ENCODE data around the gene CAVIN2.

Gene CAVIN2

GRCh38 chr2:191804766-191805165 is 42.1 kb downstream of the CAVIN2 start:
- DNase-seq (ENCODE audit: extremely low read depth, insufficient read length) = no peak

DNA sequence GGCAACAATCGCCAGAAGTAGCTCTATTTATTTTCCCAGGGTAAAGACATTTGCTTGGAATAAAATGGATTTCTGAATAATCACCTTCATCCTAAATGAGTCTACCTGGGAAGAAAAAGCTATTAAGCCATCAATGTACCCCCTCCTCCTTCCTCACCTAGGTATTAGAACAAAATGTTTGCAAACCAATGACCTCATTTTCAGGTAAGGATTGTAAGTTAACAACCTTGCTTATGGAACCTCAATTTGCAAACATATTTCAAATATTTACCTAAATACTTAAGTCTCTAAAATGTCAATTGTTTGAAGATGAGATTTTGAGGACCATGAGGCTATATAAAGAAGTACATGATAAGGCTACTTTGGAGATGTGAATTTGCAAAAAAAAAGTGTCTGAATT is 43.9 kb downstream of the CAVIN2 start:
- no peak for TF ChIP-seq CTCF (IDR thresholded peaks at IDR 0.05; ENCODE audit: insufficient read depth, low read length, poor library complexity, severe bottlenecking)
- no peak for DNase-seq (ENCODE audit: extremely low read depth, insufficient read length)
- H3K36me3 ChIP-seq (ENCODE audit: control insufficient read depth, insufficient read depth, low read length) = no peaks in the 10 kb centered on the region
- no peaks in the 10 kb centered on the region for H3K27me3 ChIP-seq (replicated peaks; ENCODE audit: control insufficient read depth, insufficient read depth, low read length)
- H3K4me3 ChIP-seq (replicated peaks; ENCODE audit: low read depth, low read length) = no peak overlapping the region

More at GRCh38 chr2:191804766-191805165, 42.1 kb downstream of the CAVIN2 start:
- H3K4me3 ChIP-seq (replicated peaks; ENCODE audit: low read depth, low read length) = no peak overlapping the region
- TF ChIP-seq CTCF (IDR thresholded peaks at IDR 0.05; ENCODE audit: insufficient read depth, low read length, poor library complexity, severe bottlenecking) = no peak
- H3K27me3 ChIP-seq (replicated peaks; ENCODE audit: control insufficient read depth, insufficient read depth, low read length) = no peaks in the 10 kb centered on the region
- no peaks in the 10 kb centered on the region for H3K36me3 ChIP-seq (ENCODE audit: control insufficient read depth, insufficient read depth, low read length)

GRCh38 chr2:191802180-191802579 is 44.7 kb downstream of the CAVIN2 start:
- no peaks in the 10 kb centered on the region for H3K27me3 ChIP-seq (replicated peaks; ENCODE audit: control insufficient read depth, insufficient read depth, low read length)
- DNase-seq (ENCODE audit: extremely low read depth, insufficient read length) = no peak
- no peak overlapping the region for H3K4me3 ChIP-seq (replicated peaks; ENCODE audit: low read depth, low read length)
- no peaks in the 10 kb centered on the region for H3K36me3 ChIP-seq (ENCODE audit: control insufficient read depth, insufficient read depth, low read length)
- TF ChIP-seq CTCF (IDR thresholded peaks at IDR 0.05; ENCODE audit: insufficient read depth, low read length, poor library complexity, severe bottlenecking) = no peak

GRCh38 chr2:191800874-191801273 is 46.0 kb downstream of the CAVIN2 start:
- no peak for TF ChIP-seq CTCF (IDR thresholded peaks at IDR 0.05; ENCODE audit: insufficient read depth, low read length, poor library complexity, severe bottlenecking)

DNA sequence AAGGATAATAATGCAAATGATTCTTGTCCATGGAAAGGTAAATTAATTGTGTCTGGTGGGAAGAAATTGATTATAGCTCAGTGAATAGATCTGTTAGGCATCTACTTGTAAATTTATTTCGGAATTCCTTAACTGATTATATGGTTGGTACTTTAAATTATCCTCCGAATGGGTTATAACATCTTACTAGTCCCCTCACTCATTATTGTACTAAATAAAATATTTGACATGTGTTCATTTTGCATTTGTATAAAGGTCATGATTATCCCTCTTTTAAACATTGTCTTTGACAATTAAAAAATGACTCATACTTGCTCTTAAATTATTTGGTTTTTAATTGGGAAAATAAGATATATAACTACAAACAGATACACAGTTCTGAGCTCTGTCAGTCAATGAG is 47.4 kb downstream of the CAVIN2 start:
- no peak for DNase-seq (ENCODE audit: extremely low read depth, insufficient read length)
- H3K27me3 ChIP-seq (replicated peaks; ENCODE audit: control insufficient read depth, insufficient read depth, low read length) = no peaks in the 10 kb centered on the region
- no peak for TF ChIP-seq CTCF (IDR thresholded peaks at IDR 0.05; ENCODE audit: insufficient read depth, low read length, poor library complexity, severe bottlenecking)
- H3K4me3 ChIP-seq (replicated peaks; ENCODE audit: low read depth, low read length) = no peak overlapping the region
- H3K36me3 ChIP-seq (ENCODE audit: control insufficient read depth, insufficient read depth, low read length) = no peaks in the 10 kb centered on the region

More at GRCh38 chr2:191800874-191801273, 46.0 kb downstream of the CAVIN2 start:
- Histone ChIP-seq H3K27me3 (replicated peaks; ENCODE audit: control insufficient read depth, insufficient read depth, low read length) (no peaks in the 10 kb centered on the region), H3K36me3 (ENCODE audit: control insufficient read depth, insufficient read depth, low read length) (no peaks in the 10 kb centered on the region), H3K4me3 (replicated peaks; ENCODE audit: low read depth, low read length) (no peak overlapping the region)
- no peak for DNase-seq (ENCODE audit: extremely low read depth, insufficient read length)
